Neural cell (in vitro differentiated cells): ENCODE data around the gene DENND5B.

ENCODE experiments used
- EP300 ChIP-seq: fragments of 450-650 bp; conservative IDR thresholded peaks from 2 replicates; pipeline ENCODE4 v1.6.1; 2014; ENCODE audit warnings: antibody characterized with exemption, mild to moderate bottlenecking, moderate library complexity; ENCODE audit not compliant: poor library complexity, severe bottlenecking
- EZH2 ChIP-seq: fragments of 200-600, 300-800 bp; shearing (Covaris generic), sonication (generic); IDR thresholded peaks from 2 replicates; pipeline ENCODE4 v1.6.1; 2014; ENCODE audit warnings: antibody characterized with exemption, low read length, borderline replicate concordance, mild to moderate bottlenecking; ENCODE audit not compliant: insufficient read depth, poor library complexity, severe bottlenecking
- TF ChIP-seq, protein P1 (sequence below): fragments of 450-650 bp; IDR thresholded peaks from 2 replicates; pipeline ENCODE4 v1.5.1; 2014; ENCODE audit warnings: antibody characterized with exemption, mild to moderate bottlenecking, moderate library complexity; ENCODE audit not compliant: poor library complexity, severe bottlenecking
- TF ChIP-seq, protein P2 (sequence below): IDR thresholded peaks from 2 replicates; pipeline ENCODE4 v1.6.1; 2012; ENCODE audit warnings: borderline replicate concordance

DNA sequence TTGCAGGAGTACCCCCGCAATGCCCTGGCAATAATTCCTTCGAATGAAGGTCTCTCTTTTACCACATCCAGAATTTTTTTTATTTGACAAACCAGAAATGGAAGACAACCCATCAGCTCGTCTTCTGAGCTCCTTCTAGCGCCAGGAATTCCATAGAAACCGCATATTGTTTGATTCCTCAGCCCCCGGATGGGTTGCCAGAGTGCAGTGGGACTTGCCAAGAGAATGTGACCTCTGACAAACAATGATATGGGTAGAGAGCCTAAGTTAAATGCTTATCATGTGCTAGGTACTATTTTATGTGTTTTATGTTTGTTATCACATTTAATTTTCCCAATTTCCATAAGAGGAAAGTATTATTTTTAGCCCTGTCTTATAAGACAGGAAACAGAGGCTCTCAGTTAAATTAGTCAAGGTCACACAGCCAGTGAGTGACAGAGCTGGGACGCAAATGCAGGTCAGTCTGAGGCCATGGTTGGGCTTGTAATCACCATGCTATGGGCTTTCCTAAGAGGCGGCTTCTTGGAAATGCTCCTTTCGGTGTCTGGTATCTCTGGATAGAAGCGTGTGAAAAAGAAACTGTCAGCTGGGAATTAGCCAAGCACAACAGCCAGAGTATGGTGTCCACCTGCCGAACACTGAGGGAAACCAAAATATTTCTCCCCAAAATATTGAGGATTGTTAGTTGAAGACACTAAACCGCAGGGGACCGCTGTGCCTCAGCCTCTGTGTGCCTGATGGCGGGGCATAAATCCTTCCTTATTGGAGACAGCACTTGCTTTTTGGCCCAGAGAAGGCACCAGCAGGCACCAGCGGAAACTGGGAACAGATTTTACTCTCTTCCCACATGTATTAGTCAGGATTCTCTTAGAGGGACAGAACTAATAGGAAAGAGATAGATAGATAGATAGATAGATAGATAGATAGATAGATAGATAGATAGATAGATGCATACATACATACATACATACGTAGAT is 39.1 kb upstream of the DENND5B start:
- TF ChIP-seq, protein P1, sequence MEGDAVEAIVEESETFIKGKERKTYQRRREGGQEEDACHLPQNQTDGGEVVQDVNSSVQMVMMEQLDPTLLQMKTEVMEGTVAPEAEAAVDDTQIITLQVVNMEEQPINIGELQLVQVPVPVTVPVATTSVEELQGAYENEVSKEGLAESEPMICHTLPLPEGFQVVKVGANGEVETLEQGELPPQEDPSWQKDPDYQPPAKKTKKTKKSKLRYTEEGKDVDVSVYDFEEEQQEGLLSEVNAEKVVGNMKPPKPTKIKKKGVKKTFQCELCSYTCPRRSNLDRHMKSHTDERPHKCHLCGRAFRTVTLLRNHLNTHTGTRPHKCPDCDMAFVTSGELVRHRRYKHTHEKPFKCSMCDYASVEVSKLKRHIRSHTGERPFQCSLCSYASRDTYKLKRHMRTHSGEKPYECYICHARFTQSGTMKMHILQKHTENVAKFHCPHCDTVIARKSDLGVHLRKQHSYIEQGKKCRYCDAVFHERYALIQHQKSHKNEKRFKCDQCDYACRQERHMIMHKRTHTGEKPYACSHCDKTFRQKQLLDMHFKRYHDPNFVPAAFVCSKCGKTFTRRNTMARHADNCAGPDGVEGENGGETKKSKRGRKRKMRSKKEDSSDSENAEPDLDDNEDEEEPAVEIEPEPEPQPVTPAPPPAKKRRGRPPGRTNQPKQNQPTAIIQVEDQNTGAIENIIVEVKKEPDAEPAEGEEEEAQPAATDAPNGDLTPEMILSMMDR = no peak
- TF ChIP-seq, protein P2, sequence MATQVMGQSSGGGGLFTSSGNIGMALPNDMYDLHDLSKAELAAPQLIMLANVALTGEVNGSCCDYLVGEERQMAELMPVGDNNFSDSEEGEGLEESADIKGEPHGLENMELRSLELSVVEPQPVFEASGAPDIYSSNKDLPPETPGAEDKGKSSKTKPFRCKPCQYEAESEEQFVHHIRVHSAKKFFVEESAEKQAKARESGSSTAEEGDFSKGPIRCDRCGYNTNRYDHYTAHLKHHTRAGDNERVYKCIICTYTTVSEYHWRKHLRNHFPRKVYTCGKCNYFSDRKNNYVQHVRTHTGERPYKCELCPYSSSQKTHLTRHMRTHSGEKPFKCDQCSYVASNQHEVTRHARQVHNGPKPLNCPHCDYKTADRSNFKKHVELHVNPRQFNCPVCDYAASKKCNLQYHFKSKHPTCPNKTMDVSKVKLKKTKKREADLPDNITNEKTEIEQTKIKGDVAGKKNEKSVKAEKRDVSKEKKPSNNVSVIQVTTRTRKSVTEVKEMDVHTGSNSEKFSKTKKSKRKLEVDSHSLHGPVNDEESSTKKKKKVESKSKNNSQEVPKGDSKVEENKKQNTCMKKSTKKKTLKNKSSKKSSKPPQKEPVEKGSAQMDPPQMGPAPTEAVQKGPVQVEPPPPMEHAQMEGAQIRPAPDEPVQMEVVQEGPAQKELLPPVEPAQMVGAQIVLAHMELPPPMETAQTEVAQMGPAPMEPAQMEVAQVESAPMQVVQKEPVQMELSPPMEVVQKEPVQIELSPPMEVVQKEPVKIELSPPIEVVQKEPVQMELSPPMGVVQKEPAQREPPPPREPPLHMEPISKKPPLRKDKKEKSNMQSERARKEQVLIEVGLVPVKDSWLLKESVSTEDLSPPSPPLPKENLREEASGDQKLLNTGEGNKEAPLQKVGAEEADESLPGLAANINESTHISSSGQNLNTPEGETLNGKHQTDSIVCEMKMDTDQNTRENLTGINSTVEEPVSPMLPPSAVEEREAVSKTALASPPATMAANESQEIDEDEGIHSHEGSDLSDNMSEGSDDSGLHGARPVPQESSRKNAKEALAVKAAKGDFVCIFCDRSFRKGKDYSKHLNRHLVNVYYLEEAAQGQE = no peak
- no peak for TF ChIP-seq EP300
- no peak for TF ChIP-seq EZH2
